AG09319 (cell line): ENCODE results near the gene ZNF90.
"Not testable (repeated sequence)": the region's sequence is repeated elsewhere in the genome, so short reads cannot be mapped to it uniquely, and the experiment has no call there.

Source experiments
- DNase-seq: peaks from one replicate; pipeline ENCODE4 v3.0.0-alpha.2; 2010; ENCODE audit warnings: low read depth; ENCODE audit errors: extremely low read depth
- CTCF ChIP-seq: IDR thresholded peaks from 2 replicates; pipeline ENCODE4 v1.5.1; 2011; ENCODE audit warnings: low read depth, mild to moderate bottlenecking, inconsistent platforms, low read length, moderate library complexity

The ZNF90 gene

DNA sequence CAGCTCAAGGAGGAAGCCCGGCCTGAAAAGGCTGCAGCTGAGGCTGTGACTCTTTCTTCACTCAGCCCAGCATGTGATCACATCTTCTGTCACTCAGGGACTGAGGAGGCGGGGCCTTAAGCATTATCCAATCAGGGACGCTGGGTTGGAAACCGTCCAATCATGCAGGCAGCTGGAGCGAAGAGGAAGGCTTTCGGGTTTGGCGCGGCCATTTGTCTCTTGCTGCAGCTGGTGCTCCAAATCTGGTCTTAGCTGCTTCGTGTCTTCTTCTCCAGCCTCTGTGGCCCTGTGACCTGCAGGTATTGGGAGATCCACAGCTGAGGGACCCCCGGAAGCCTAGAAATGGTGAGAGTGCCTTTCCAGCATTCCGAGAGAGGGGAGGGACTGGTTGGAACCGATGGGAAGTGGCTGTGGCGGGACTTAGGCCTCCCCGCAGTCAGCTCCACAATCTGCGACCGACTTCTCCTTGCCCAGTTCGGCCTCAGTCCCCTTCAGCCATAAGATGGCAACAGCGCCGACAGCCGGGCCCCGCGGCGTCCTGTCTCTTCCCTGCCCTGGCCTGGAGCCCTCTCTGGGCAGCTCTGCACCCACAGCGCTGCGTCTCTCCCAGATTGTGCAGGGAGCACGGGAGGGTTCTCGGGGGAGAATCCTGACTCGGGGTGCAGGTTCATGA lies at the start of gene ZNF90:
Gene ZNF90, plus strand, starts transcription at position 210 of the 673 bp plus-strand sequence. Its CDS starts 133 bp downstream, at position 343.
- peak; percentile 1 for TF ChIP-seq CTCF
- DNase-seq: peak; percentile 91

GRCh38 chr19:20028611-20029010 lies 49.2 kb upstream of the ZNF90 start:
- DNase-seq: no peak
- no peak for TF ChIP-seq CTCF

DNA sequence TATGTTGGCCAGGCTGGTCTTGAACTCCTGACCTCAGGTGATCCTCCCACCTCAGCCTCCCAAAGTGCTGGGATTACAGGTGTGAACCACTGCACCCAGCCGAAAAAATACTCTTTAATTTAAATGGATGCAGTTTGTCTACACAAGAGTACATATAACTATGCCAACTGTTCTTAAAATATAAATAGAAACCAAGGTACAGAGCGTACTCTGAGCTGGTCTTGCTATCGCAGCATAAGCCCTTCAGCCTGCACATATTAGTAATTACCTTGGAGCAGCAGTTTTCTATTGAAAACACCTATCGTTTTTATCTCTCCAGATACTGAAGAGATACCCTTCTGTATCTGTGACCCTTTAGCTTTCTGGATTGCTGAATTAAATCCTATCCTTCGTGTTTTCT lies 41.9 kb upstream of the ZNF90 start:
- TF ChIP-seq CTCF: no peak
- no peak for DNase-seq

GRCh38 chr19:20038358-20039202 lies 39.2 kb upstream of the ZNF90 start:
- DNase-seq: no peak
- TF ChIP-seq CTCF: no peak

DNA sequence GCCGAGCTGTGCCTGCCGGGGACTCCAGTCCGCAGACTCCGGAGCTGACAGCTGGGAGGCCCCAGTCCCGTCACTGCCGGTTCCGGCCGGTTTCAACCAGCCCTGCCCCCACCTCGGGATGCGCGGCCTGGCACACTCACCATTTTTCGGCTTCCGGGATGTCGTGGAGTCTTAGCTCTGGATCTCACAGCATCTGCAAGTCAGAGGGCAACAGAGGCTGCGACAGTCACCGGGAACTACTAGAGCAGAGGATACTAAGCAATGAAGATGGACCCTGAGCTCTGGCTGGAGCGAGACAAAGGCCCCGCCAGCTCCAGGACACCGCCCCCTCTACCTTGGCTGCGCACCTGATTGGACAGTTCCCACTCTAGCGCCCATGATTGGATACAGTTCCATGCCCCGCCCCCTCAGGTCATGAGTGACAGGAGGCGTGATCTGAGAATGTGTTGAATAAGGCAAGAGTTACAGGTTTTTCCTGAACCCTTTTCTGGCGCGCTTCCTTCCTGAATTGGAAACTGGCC lies 38.5 kb upstream of the ZNF90 start, which contains the start of gene ZNF682:
Gene ZNF682, minus strand, starts transcription at position 303 of the 521 bp plus-strand sequence. Its CDS starts 160 bp downstream, at position 143.
- no peak for TF ChIP-seq CTCF
- DNase-seq: peak; percentile 84

DNA sequence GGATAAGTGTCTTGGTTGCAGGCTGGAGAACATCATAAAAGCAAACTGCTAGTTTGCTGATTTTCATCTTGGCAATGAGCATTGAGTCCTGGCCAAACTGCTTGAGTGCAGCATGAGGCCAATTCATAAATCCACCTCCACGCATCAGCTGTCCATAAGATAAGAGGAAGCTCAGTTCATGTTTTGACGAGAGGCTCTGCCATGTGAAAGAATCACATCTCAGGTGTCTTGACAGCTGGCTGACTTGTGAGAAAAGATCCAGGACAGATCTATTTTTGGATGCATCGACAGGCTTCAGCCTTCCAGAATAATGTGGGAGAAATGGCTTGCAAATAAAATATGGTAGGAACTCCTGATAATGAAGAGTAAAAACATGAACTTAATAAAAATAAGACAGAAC lies 33.1 kb upstream of the ZNF90 start:
- DNase-seq: no peak
- no peak for TF ChIP-seq CTCF

GRCh38 chr19:20045742-20046141 lies 32.1 kb upstream of the ZNF90 start:
- not testable (repeated sequence) for DNase-seq
